HEK293 (cell line): Measurements from ENCODE around the gene HDAC10.

Experiments
- CTCF ChIA-PET: fragments of 350-600 bp; formaldehyde crosslinking; extraction: SDS; loops from one replicate; lab custom pipeline; 2021; ENCODE audit warnings: antibody characterized with exemption; lab: Yijun Ruan, JAX
- POLR2A ChIA-PET: fragments of 300-600 bp; formaldehyde crosslinking; extraction: SDS; loops from one replicate; lab custom pipeline; 2020; ENCODE audit warnings: antibody characterized with exemption, inconsistent platforms; lab: Yijun Ruan, JAX
- H3K27ac ChIP-seq: fragments of 200-500 bp; sonication (Bioruptor generic); 2 replicates; pipeline ENCODE4 v1.5.1; 2014; ENCODE audit warnings: low read depth, low read length, control low read depth, inconsistent platforms; ENCODE audit errors: extremely low read depth
- H3K36me3 ChIP-seq, 2 experiments: fragments of 200-500 bp in 1 of 2; sonication (Bioruptor generic) in 1 of 2; 1 replicate in 1 of 2; 2 replicates in 1 of 2; pipeline ENCODE4 v1.5.1; 2014 to 2017; ENCODE audit warnings: inconsistent platforms in 2 of 2, low read length in 2 of 2; ENCODE audit not compliant: control insufficient read depth in 2 of 2, insufficient read depth in 1 of 2
- H3K4me1 ChIP-seq: fragments of 200-500 bp; sonication (Bioruptor generic); 2 replicates; pipeline ENCODE4 v1.5.1; 2014; ENCODE audit warnings: mild to moderate bottlenecking, low read length, inconsistent platforms; ENCODE audit not compliant: control insufficient read depth, insufficient read depth
- H3K4me3 ChIP-seq: 2 replicates; pipeline ENCODE4 v1.5.1; 2011; ENCODE audit warnings: low read depth, mild to moderate bottlenecking, control low read depth, low read length, moderate library complexity
- H3K9me3 ChIP-seq: fragments of 200-500 bp; sonication (Bioruptor generic); 2 replicates; pipeline ENCODE4 v1.5.1; 2014; ENCODE audit warnings: low read depth, low read length, inconsistent platforms; ENCODE audit not compliant: control insufficient read depth, insufficient read depth
- EGR2 ChIP-seq: fragments of 450-650 bp; formaldehyde crosslinking; IDR thresholded peaks from 2 replicates; pipeline ENCODE4 v1.5.1; 2016; ENCODE audit warnings: low read depth, missing biosample characterization, missing genetic modification characterization
- GLIS1 ChIP-seq: fragments of 450-650 bp; formaldehyde crosslinking; IDR thresholded peaks from 2 replicates; pipeline ENCODE4 v1.5.1; 2016; ENCODE audit warnings: missing biosample characterization, missing genetic modification characterization
- GLIS2 ChIP-seq: fragments of 450-650 bp; formaldehyde crosslinking; IDR thresholded peaks from 2 replicates; pipeline ENCODE4 v1.5.1; 2016; ENCODE audit warnings: missing biosample characterization, missing genetic modification characterization
- HIC1 ChIP-seq: fragments of 450-650 bp; formaldehyde crosslinking; IDR thresholded peaks from 2 replicates; pipeline ENCODE4 v1.5.1; 2016; ENCODE audit warnings: missing biosample characterization, missing genetic modification characterization
- OSR2 ChIP-seq: fragments of 450-650 bp; formaldehyde crosslinking; IDR thresholded peaks from 2 replicates; pipeline ENCODE4 v1.5.1; 2016; ENCODE audit warnings: missing biosample characterization, missing genetic modification characterization
- ZBTB21 ChIP-seq: fragments of 450-650 bp; formaldehyde crosslinking; IDR thresholded peaks from 2 replicates; pipeline ENCODE4 v1.5.1; 2017; ENCODE audit warnings: missing biosample characterization, missing genetic modification characterization
- ZBTB8A ChIP-seq: fragments of 450-650 bp; formaldehyde crosslinking; IDR thresholded peaks from 2 replicates; pipeline ENCODE4 v1.5.1; 2016; ENCODE audit warnings: missing biosample characterization, missing genetic modification characterization
- ZEB2 ChIP-seq: fragments of 450-650 bp; formaldehyde crosslinking; IDR thresholded peaks from 2 replicates; pipeline ENCODE4 v1.5.1; 2016; ENCODE audit warnings: missing biosample characterization, missing genetic modification characterization
- ZFP69B ChIP-seq: fragments of 450-650 bp; formaldehyde crosslinking; IDR thresholded peaks from 2 replicates; pipeline ENCODE4 v1.5.1; 2016; ENCODE audit warnings: missing biosample characterization, missing genetic modification characterization
- ZNF10 ChIP-seq: fragments of 450-650 bp; formaldehyde crosslinking; IDR thresholded peaks from 2 replicates; pipeline ENCODE4 v1.5.1; 2017; ENCODE audit warnings: missing biosample characterization, missing genetic modification characterization
- ZNF114 ChIP-seq: fragments of 450-650 bp; formaldehyde crosslinking; IDR thresholded peaks from 2 replicates; pipeline ENCODE4 v1.5.0; 2017; ENCODE audit warnings: missing biosample characterization, missing genetic modification characterization
- ZNF146 ChIP-seq: fragments of 450-650 bp; formaldehyde crosslinking; IDR thresholded peaks from 2 replicates; pipeline ENCODE4 v1.5.1; 2016; ENCODE audit warnings: missing biosample characterization, missing genetic modification characterization
- ZNF184 ChIP-seq: fragments of 450-650 bp; IDR thresholded peaks from 2 replicates; pipeline ENCODE4 v1.5.1; 2018; ENCODE audit warnings: missing biosample characterization, mild to moderate bottlenecking, missing genetic modification characterization
- ZNF19 ChIP-seq: fragments of 450-650 bp; formaldehyde crosslinking; IDR thresholded peaks from 2 replicates; pipeline ENCODE4; 2016; ENCODE audit warnings: missing biosample characterization, missing genetic modification characterization, low read depth
- ZNF26 ChIP-seq: fragments of 450-650 bp; formaldehyde crosslinking; IDR thresholded peaks from 2 replicates; pipeline ENCODE4 v1.5.1; 2016; ENCODE audit warnings: missing biosample characterization, missing genetic modification characterization
- ZNF335 ChIP-seq: fragments of 450-650 bp; formaldehyde crosslinking; conservative IDR thresholded peaks from 2 replicates; pipeline ENCODE4 v1.5.1; 2016; ENCODE audit warnings: missing biosample characterization, missing genetic modification characterization
- ZNF394 ChIP-seq: fragments of 450-650 bp; formaldehyde crosslinking; IDR thresholded peaks from 2 replicates; pipeline ENCODE4 v1.5.1; 2016; ENCODE audit warnings: missing biosample characterization, missing genetic modification characterization, mild to moderate bottlenecking, moderate library complexity, borderline replicate concordance
- ZNF423 ChIP-seq: fragments of 450-650 bp; formaldehyde crosslinking; IDR thresholded peaks from 2 replicates; pipeline ENCODE4 v1.5.1; 2016; ENCODE audit warnings: missing biosample characterization, missing genetic modification characterization
- ZNF501 ChIP-seq: fragments of 450-650 bp; formaldehyde crosslinking; IDR thresholded peaks from 2 replicates; pipeline ENCODE4 v1.5.1; 2016; ENCODE audit warnings: missing biosample characterization, missing genetic modification characterization
- ZNF558 ChIP-seq: fragments of 450-650 bp; formaldehyde crosslinking; IDR thresholded peaks from 2 replicates; pipeline ENCODE4 v1.5.1; 2016; ENCODE audit warnings: missing biosample characterization, missing genetic modification characterization
- ZNF585B ChIP-seq: fragments of 450-650 bp; formaldehyde crosslinking; IDR thresholded peaks from 2 replicates; pipeline ENCODE4 v1.5.1; 2016; ENCODE audit warnings: missing biosample characterization, missing genetic modification characterization
- ZNF664 ChIP-seq: fragments of 450-650 bp; formaldehyde crosslinking; IDR thresholded peaks from 2 replicates; pipeline ENCODE4 v1.5.1; 2016; ENCODE audit warnings: missing biosample characterization, missing genetic modification characterization
- ZNF76 ChIP-seq: fragments of 450-650 bp; formaldehyde crosslinking; IDR thresholded peaks from 2 replicates; pipeline ENCODE4; 2016; ENCODE audit warnings: low read depth, missing biosample characterization, missing genetic modification characterization, borderline replicate concordance
- ZNF791 ChIP-seq: fragments of 450-650 bp; formaldehyde crosslinking; IDR thresholded peaks from 2 replicates; pipeline ENCODE4 v1.5.1; 2016; ENCODE audit warnings: missing biosample characterization, missing genetic modification characterization
- ZNF830 ChIP-seq: fragments of 450-650 bp; IDR thresholded peaks from 2 replicates; pipeline ENCODE4 v1.5.0; 2018; ENCODE audit warnings: missing biosample characterization, missing genetic modification characterization, low read depth, mild to moderate bottlenecking, moderate library complexity
- ZNF837 ChIP-seq: fragments of 450-650 bp; formaldehyde crosslinking; IDR thresholded peaks from 2 replicates; pipeline ENCODE4 v1.5.1; 2016; ENCODE audit warnings: missing biosample characterization, missing genetic modification characterization
- TF ChIP-seq, protein P1 (sequence below): fragments of 450-650 bp; formaldehyde crosslinking; IDR thresholded peaks from 2 replicates; pipeline ENCODE4 v1.5.1; 2016; ENCODE audit warnings: missing biosample characterization, missing genetic modification characterization

The HDAC10 gene

GRCh38 chr22:50256258-50256862 is 5.3 kb upstream of the HDAC10 start:
- ChIA-PET POLR2A (no interaction called here), CTCF (no interaction called here)
- Histone ChIP-seq H3K27ac (no peak overlapping the region), H3K4me1 (no peaks in the 10 kb centered on the region), H3K9me3 (no peaks in the 10 kb centered on the region), H3K36me3 (peaks cover 0 to 75% of the 10 kb centered on the region in 2 experiments; a peak in 2 of 3 replicates), H3K4me3 (no peak overlapping the region)
- TF ChIP-seq ZFP69B (tag by site-specific recombination) (no peak), ZNF837 (tag by site-specific recombination) (no peak), HIC1 (tag by site-specific recombination) (peak; percentile 27; the same call in 1 of the 2 replicates), ZNF114 (tag by site-specific recombination) (no peak), GLIS1 (tag by site-specific recombination) (peak; percentile 58), ZNF830 (no peak), ZNF791 (tag by site-specific recombination) (no peak), GLIS2 (tag by site-specific recombination) (peak; percentile 40; the same call in 1 of the 2 replicates), ZNF19 (tag by site-specific recombination) (no peak)

- Histone ChIP-seq H3K4me1 (peaks cover 3% of the 10 kb centered on the region; the same call in 1 of the 2 replicates), H3K9me3 (no peaks in the 10 kb centered on the region), H3K36me3 (peaks cover 0 to 75% of the 10 kb centered on the region in 2 experiments; a peak in 2 of 3 replicates), H3K4me3 (no peak overlapping the region), H3K27ac (no peak overlapping the region)
- TF ChIP-seq EGR2 (tag by site-specific recombination) (peak; percentile 69), ZNF501 (tag by site-specific recombination) (no peak), OSR2 (no peak), ZNF423 (tag by site-specific recombination) (no peak), ZNF76 (tag by site-specific recombination) (no peak), ZNF585B (tag by site-specific recombination) (no peak)
- TF ChIP-seq, protein P1, sequence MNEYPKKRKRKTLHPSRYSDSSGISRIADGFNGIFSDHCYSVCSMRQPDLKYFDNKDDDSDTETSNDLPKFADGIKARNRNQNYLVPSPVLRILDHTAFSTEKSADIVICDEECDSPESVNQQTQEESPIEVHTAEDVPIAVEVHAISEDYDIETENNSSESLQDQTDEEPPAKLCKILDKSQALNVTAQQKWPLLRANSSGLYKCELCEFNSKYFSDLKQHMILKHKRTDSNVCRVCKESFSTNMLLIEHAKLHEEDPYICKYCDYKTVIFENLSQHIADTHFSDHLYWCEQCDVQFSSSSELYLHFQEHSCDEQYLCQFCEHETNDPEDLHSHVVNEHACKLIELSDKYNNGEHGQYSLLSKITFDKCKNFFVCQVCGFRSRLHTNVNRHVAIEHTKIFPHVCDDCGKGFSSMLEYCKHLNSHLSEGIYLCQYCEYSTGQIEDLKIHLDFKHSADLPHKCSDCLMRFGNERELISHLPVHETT (tag by site-specific recombination): no peak
- ChIA-PET CTCF (no interaction called here), POLR2A (interaction anchor here (0.7 to 1.0 kb wide), 2 partner anchors 10 to 48 kb away, joined by 3 read pairs; no protein-coding TSS in a partner anchor)
Observed at GRCh38 chr22:50255607-50256006, 4.5 kb upstream of the HDAC10 start.

- CTCF ChIA-PET: interaction anchor here (0.6 kb wide), 1 partner anchor 32 kb away, joined by 4 read pairs; no protein-coding TSS in a partner anchor
- Histone ChIP-seq H3K36me3 (peaks cover 0 to 77% of the 10 kb centered on the region in 2 experiments; a peak in 2 of 3 replicates), H3K27ac (no peak overlapping the region)
- TF ChIP-seq ZEB2 (tag by site-specific recombination): no peak
- TF ChIP-seq ZNF335: no peak
- no peak for TF ChIP-seq ZNF26
- TF ChIP-seq ZBTB8A (tag by site-specific recombination): no peak
- no peak for TF ChIP-seq ZNF184
- no peak for TF ChIP-seq ZNF558 (tag by site-specific recombination)
- no peak for TF ChIP-seq ZNF394 (tag by site-specific recombination)
- no peak for TF ChIP-seq ZNF146
- TF ChIP-seq ZNF10: no peak
- no peak for TF ChIP-seq ZBTB21
- no peak for TF ChIP-seq ZNF664 (tag by site-specific recombination)
- TF ChIP-seq, all 188 proteins: peak for 0
- Histone ChIP-seq H3K9me3 (no peaks in the 10 kb centered on the region), H3K4me1 (peaks cover 8% of the 10 kb centered on the region), H3K4me3 (no peak overlapping the region)
- POLR2A ChIA-PET: interaction anchor here (1.0 kb wide), 1 partner anchor 10 kb away, joined by 3 read pairs; no protein-coding TSS in a partner anchor
Observed at GRCh38 chr22:50255099-50255498, 4.0 kb upstream of the HDAC10 start.
